ENCODE data around the gene KLF15.

KLF15 gene

DNA sequence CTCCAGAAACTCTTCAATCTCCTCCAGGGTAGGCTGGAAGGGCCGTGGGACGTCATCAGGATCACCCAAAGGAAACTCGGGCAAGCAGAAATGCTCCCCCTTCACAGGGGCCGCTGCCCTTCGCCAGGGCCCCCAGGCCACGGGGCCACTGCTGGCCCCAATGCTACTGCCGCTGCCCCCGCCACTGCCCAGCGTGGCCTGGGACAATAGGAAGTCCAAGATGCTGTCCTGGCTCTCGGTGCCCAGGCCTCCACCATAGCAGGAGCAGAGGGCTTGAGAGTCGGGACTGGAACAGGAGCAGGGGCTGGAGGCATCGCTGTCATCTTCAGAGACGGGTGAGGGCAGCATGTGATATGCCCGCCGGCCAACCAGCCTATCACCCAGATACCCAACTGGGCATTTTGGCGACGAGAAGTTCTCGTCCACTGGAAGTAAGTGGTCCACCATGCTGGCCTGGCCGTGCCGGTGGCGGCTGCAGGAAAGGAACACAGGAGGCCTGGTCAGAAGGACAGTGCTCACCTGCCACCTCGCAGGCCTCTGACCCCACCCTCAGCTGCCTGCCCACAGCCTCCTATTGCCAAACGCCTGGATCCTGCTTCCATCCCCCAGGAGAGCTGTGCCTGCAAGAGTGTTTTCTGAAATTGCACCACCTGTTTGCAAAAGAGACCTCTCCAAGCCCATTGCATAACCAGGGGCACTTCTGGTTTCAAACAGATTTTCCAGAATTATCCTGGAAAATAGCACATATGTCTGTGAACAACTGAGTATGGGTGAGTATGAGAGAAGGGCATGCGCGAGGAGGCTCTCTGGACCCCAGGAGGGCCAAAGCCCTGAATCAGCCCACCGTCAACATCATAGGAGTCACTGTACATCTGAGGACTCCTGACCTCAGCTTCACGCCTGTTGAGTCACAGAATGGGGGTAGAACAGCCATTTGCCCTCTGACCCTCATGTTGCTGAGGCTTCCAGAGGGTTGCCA is 4.4 kb downstream of the KLF15 start:
- no peak overlapping the region for H3K4me3 ChIP-seq (ENCODE audit: low read depth, low read length)
- H3K4me1 ChIP-seq (ENCODE audit: control insufficient read depth, insufficient read depth, low read length, unreplicated experiment) = peaks cover 36% of the 10 kb centered on the region
- H3K36me3 ChIP-seq (ENCODE audit: insufficient read depth, low read length) = no peaks in the 10 kb centered on the region
- no peaks in the 10 kb centered on the region for H3K79me2 ChIP-seq (ENCODE audit: control insufficient read depth, insufficient read depth, low read length, unreplicated experiment)
- H3K27ac ChIP-seq (ENCODE audit: low read depth, low read length) = peak overlapping the region; percentile 15; the same call in 1 of the 2 replicates
- H2AFZ ChIP-seq (ENCODE audit: low read length, unreplicated experiment) = no peak overlapping the region
- H3K27me3 ChIP-seq (ENCODE audit: insufficient read depth, low read length) = no peaks in the 10 kb centered on the region

DNA sequence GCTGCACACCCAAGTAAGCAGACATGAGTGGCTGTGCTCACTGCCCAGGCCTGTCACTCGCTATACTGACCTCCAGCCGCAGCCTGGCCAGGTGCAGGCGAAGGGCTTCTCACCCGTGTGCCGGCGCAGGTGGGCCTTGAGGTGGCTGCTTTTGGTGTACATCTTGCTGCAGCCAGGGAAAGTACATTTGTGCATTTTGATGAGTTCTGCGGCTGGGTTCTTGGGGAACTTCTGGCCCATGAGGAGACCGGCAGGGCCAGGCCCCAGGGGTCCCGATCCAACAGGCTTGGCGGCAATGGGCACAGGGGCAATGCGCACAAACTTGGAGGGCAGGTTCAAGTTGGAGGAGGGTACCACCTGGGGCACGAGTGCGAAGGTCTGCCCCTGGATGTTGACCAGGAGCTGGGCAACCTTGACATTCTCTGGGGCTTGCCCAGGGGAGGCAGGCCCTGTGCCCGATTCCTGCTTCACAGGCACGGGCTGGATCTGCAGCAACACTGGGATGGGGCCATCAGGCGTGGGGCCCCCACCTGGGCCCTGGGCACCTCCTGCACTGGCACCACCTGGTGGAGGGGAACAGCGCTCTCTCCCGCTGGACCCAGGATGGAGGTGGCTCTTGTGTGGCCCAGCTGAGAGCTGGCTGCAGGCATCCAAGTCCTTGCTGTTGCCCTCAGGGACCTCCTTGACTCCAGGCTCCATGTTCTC is 5.3 kb downstream of the KLF15 start:
- H2AFZ ChIP-seq (ENCODE audit: low read length, unreplicated experiment) = no peak overlapping the region
- no peaks in the 10 kb centered on the region for H3K36me3 ChIP-seq (ENCODE audit: insufficient read depth, low read length)
- H3K4me1 ChIP-seq (ENCODE audit: control insufficient read depth, insufficient read depth, low read length, unreplicated experiment) = peaks cover 36% of the 10 kb centered on the region
- no peak overlapping the region for H3K4me3 ChIP-seq (ENCODE audit: low read depth, low read length)
- H3K27me3 ChIP-seq (ENCODE audit: insufficient read depth, low read length) = no peaks in the 10 kb centered on the region
- H3K27ac ChIP-seq (ENCODE audit: low read depth, low read length) = no peak overlapping the region
- no peaks in the 10 kb centered on the region for H3K79me2 ChIP-seq (ENCODE audit: control insufficient read depth, insufficient read depth, low read length, unreplicated experiment)

DNA sequence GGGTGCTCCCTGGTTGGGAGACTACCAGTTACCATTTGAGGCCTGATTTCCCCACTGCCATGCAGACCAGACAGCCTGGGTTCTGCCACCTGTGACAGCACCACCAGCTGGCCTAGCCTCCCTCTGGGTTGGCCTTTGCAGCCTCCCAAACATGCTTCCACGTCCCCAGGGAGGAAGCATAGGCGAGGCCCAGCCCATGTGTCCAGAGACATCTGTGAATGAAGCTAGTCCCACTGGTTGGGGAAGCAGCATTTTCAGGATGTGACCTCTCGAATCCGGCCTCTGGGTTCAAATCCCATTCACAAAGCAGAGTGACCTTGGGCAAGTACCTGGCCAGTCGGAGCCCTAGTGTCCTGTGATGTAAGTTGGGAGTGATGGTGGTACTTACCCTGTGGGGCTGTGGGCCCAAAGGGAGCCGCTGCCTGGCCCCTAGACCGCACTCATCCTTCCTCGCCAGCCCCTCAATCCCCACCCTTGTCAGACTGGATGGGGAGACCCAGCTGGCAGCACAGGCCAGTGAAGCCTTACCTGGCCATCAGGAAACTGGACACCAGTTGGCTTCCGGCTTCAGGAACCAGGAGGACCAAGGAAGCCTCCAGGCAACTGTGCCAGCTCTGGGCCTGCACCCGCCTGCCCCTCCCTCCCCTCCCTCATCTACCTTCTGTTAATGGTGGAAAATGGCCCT is 6.0 kb downstream of the KLF15 start:
- H3K27ac ChIP-seq (ENCODE audit: low read depth, low read length) = no peak overlapping the region
- H3K27me3 ChIP-seq (ENCODE audit: insufficient read depth, low read length) = no peaks in the 10 kb centered on the region
- H3K4me3 ChIP-seq (ENCODE audit: low read depth, low read length) = no peak overlapping the region
- H3K4me1 ChIP-seq (ENCODE audit: control insufficient read depth, insufficient read depth, low read length, unreplicated experiment) = peaks cover 31% of the 10 kb centered on the region
- no peaks in the 10 kb centered on the region for H3K79me2 ChIP-seq (ENCODE audit: control insufficient read depth, insufficient read depth, low read length, unreplicated experiment)
- no peaks in the 10 kb centered on the region for H3K36me3 ChIP-seq (ENCODE audit: insufficient read depth, low read length)
- no peak overlapping the region for H2AFZ ChIP-seq (ENCODE audit: low read length, unreplicated experiment)

GRCh38 chr3:126350502-126351085 is 6.6 kb downstream of the KLF15 start:
- Histone ChIP-seq H3K4me1 (ENCODE audit: control insufficient read depth, insufficient read depth, low read length, unreplicated experiment) (peaks cover 25% of the 10 kb centered on the region), H3K4me3 (ENCODE audit: low read depth, low read length) (no peak overlapping the region), H3K36me3 (ENCODE audit: insufficient read depth, low read length) (no peaks in the 10 kb centered on the region), H2AFZ (ENCODE audit: low read length, unreplicated experiment) (no peak overlapping the region), H3K27ac (ENCODE audit: low read depth, low read length) (no peak overlapping the region), H3K79me2 (ENCODE audit: control insufficient read depth, insufficient read depth, low read length, unreplicated experiment) (no peaks in the 10 kb centered on the region), H3K27me3 (ENCODE audit: insufficient read depth, low read length) (no peaks in the 10 kb centered on the region)

GRCh38 chr3:126349611-126350501 is 7.4 kb downstream of the KLF15 start:
- no peaks in the 10 kb centered on the region for H3K27me3 ChIP-seq (ENCODE audit: insufficient read depth, low read length)
- H2AFZ ChIP-seq (ENCODE audit: low read length, unreplicated experiment) = no peak overlapping the region
- H3K36me3 ChIP-seq (ENCODE audit: insufficient read depth, low read length) = no peaks in the 10 kb centered on the region
- H3K4me3 ChIP-seq (ENCODE audit: low read depth, low read length) = no peak overlapping the region
- H3K27ac ChIP-seq (ENCODE audit: low read depth, low read length) = no peak overlapping the region
- H3K79me2 ChIP-seq (ENCODE audit: control insufficient read depth, insufficient read depth, low read length, unreplicated experiment) = no peaks in the 10 kb centered on the region
- H3K4me1 ChIP-seq (ENCODE audit: control insufficient read depth, insufficient read depth, low read length, unreplicated experiment) = peaks cover 20% of the 10 kb centered on the region

DNA sequence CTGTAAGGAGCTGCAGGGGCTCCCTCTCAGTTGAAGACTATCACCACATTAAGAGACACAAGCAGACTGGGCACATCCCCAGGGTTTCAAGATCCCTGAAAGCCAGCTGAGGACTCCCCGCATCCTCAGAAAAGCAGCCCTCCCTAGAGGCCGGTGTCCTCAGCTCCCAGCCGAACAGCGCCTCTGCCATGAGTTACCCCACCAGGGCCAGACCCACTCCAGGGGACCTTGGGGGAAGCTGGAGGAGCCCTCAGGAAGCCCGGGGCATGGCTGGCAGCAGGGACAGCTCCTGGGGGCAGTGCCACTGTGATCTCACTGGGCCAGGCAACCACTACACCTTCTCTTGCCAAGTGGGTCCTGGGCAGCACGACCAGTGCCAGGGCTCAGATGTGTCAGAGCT is 8.1 kb downstream of the KLF15 start:
- Histone ChIP-seq H3K4me3 (ENCODE audit: low read depth, low read length) (no peak overlapping the region), H3K4me1 (ENCODE audit: control insufficient read depth, insufficient read depth, low read length, unreplicated experiment) (peaks cover 17% of the 10 kb centered on the region), H3K79me2 (ENCODE audit: control insufficient read depth, insufficient read depth, low read length, unreplicated experiment) (no peaks in the 10 kb centered on the region), H3K27me3 (ENCODE audit: insufficient read depth, low read length) (no peaks in the 10 kb centered on the region), H2AFZ (ENCODE audit: low read length, unreplicated experiment) (no peak overlapping the region), H3K36me3 (ENCODE audit: insufficient read depth, low read length) (no peaks in the 10 kb centered on the region), H3K27ac (ENCODE audit: low read depth, low read length) (no peak overlapping the region)

DNA sequence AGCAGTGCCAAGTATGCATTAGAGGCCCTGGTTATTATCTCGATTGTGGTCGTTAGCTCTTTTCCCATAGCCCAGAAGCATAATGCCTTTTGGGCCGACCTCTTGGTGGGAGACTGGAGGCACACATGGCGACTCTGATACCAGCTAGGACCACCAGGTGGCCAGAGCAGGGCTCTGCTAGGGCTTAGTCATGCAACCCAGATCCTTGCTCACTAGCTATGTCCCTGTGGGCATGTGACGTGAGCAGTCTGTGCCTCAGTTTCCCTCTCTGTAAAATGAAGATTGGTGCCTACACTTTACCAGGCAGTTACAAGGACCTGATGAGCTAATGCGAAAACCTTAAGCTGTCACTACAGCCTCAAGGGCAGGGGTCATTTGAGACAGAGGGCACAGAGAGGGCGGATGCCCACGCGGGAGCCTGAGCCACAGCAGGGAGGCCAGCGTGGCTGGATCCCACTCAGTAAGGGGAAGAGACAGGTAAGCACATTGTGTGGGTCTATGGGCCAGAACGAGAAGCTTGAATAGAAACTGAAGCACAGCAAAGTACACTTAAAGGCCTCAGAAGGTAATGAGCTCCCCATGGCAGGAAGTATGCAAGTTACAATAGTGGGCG is 8.8 kb downstream of the KLF15 start:
- Histone ChIP-seq H2AFZ (ENCODE audit: low read length, unreplicated experiment) (no peak overlapping the region), H3K36me3 (ENCODE audit: insufficient read depth, low read length) (no peaks in the 10 kb centered on the region), H3K27me3 (ENCODE audit: insufficient read depth, low read length) (no peaks in the 10 kb centered on the region), H3K79me2 (ENCODE audit: control insufficient read depth, insufficient read depth, low read length, unreplicated experiment) (no peaks in the 10 kb centered on the region), H3K4me3 (ENCODE audit: low read depth, low read length) (no peak overlapping the region), H3K4me1 (ENCODE audit: control insufficient read depth, insufficient read depth, low read length, unreplicated experiment) (peaks cover 10% of the 10 kb centered on the region), H3K27ac (ENCODE audit: low read depth, low read length) (no peak overlapping the region)

DNA sequence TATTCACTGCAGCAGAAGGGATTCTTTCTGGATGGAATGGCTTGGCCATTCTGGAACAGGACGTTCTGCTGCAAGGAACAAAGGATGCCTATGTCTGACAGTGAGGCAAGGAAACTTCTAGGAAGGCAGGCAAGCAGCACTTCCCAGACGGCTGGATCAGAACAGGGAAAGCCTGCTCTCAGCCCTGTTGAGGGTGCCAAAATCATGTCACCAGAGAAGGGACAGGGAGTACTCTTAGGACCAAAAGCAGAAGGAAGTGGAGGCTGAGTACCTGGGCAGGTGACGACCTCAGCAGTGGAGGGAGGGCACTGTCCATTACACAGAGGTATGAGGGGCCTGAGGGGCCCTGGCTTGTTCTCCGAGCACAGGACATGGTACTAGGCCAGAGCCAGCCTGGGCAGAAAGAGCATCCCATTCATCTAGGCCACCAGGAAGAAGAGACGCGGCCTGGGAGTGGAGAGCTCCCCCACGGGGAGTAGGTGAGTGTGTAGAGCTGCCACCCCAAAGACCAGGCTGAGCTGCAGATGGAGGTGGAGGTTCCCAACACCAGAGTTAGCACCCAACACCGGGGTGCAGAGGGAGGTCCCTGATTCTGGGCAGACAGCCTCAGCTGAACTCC is 9.6 kb downstream of the KLF15 start:
- Histone ChIP-seq H3K36me3 (ENCODE audit: insufficient read depth, low read length) (no peaks in the 10 kb centered on the region), H3K4me1 (ENCODE audit: control insufficient read depth, insufficient read depth, low read length, unreplicated experiment) (peaks cover 6% of the 10 kb centered on the region), H3K79me2 (ENCODE audit: control insufficient read depth, insufficient read depth, low read length, unreplicated experiment) (no peaks in the 10 kb centered on the region), H3K27me3 (ENCODE audit: insufficient read depth, low read length) (no peaks in the 10 kb centered on the region), H3K27ac (ENCODE audit: low read depth, low read length) (no peak overlapping the region), H3K4me3 (ENCODE audit: low read depth, low read length) (no peak overlapping the region), H2AFZ (ENCODE audit: low read length, unreplicated experiment) (no peak overlapping the region)

DNA sequence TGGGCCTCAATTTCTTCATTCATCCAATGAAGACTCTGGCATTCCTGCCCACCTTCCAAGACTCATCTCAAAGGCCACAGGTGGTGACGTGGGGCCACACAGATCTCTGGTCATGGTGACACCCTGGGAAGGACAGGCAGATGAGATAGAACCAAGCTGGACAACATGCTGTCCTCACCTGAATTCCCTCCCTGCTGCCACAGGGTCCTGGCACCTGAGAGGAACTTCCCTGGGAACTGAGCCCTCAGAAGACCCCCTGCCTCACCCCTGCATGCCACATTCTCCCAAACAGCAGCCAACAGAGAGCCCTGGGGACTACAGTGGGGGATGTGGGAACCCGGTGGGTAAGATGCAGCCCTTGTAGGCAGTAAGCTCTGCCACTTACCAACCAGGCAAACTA is 10.7 kb downstream of the KLF15 start:
- H2AFZ ChIP-seq (ENCODE audit: low read length, unreplicated experiment) = no peak overlapping the region
- no peaks in the 10 kb centered on the region for H3K79me2 ChIP-seq (ENCODE audit: control insufficient read depth, insufficient read depth, low read length, unreplicated experiment)
- no peaks in the 10 kb centered on the region for H3K36me3 ChIP-seq (ENCODE audit: insufficient read depth, low read length)
- H3K4me1 ChIP-seq (ENCODE audit: control insufficient read depth, insufficient read depth, low read length, unreplicated experiment) = peaks cover 2% of the 10 kb centered on the region
- H3K4me3 ChIP-seq (ENCODE audit: low read depth, low read length) = no peak overlapping the region
- no peak overlapping the region for H3K27ac ChIP-seq (ENCODE audit: low read depth, low read length)
- no peaks in the 10 kb centered on the region for H3K27me3 ChIP-seq (ENCODE audit: insufficient read depth, low read length)

Data from ACC112 (cell line).